Liver (tissue), 9 donors: Measurements from ENCODE around the gene SEMA4D. TPM values are rescaled to one million over a fixed set of nuclear protein-coding genes. Genes with fewer than 3 reads are reported as not detected.

Experiments used
- DNase-seq: peaks from one replicate; pipeline ENCODE4 v3.0.0-alpha.2; 2017; ENCODE audit warnings: low spot score
- H3K27ac ChIP-seq, 2 donors: one replicate each; pipeline ENCODE4 v1.7.0; 2013; ENCODE audit warnings: inconsistent platforms in 2 of 2, low read length in 2 of 2, control low read depth in 1 of 2, low read depth in 1 of 2, mild to moderate bottlenecking in 1 of 2
- H3K27me3 ChIP-seq, 4 donors: one replicate each; pipeline versions ENCODE4 v1.6.1 to v1.7.0; 2013; ENCODE audit warnings: low read length in 3 of 4, inconsistent platforms in 1 of 4, mild to moderate bottlenecking in 1 of 4, moderate library complexity in 1 of 4; ENCODE audit not compliant: control insufficient read depth in 4 of 4, insufficient read depth in 4 of 4
- H3K36me3 ChIP-seq, 4 donors: one replicate each; pipeline versions ENCODE4 v1.6.1 to v1.7.0; 2013; ENCODE audit warnings: low read length in 3 of 4, mild to moderate bottlenecking in 3 of 4, low read depth in 1 of 4, moderate library complexity in 1 of 4; ENCODE audit not compliant: control insufficient read depth in 4 of 4, insufficient read depth in 3 of 4
- H3K4me1 ChIP-seq, 4 donors: one replicate each; pipeline versions ENCODE4 v1.6.1 to v1.7.0; 2013; ENCODE audit warnings: low read length in 3 of 4, mild to moderate bottlenecking in 3 of 4, moderate library complexity in 1 of 4; ENCODE audit not compliant: control insufficient read depth in 4 of 4, insufficient read depth in 4 of 4
- H3K4me3 ChIP-seq, 3 donors: one replicate each; pipeline versions ENCODE4 v1.6.1 to v1.7.0; 2013; ENCODE audit warnings: low read length in 3 of 3, control low read depth in 1 of 3, low read depth in 1 of 3, mild to moderate bottlenecking in 1 of 3
- H3K9ac ChIP-seq, 2 donors: one replicate each; pipeline ENCODE4 v1.7.0; 2013; ENCODE audit warnings: low read length in 2 of 2, mild to moderate bottlenecking in 2 of 2, moderate library complexity in 2 of 2, control low read depth in 1 of 2, low read depth in 1 of 2
- H3K9me3 ChIP-seq, 4 donors: one replicate each; pipeline versions ENCODE4 v1.6.1 to v1.7.0; 2013; ENCODE audit warnings: low read length in 3 of 4; ENCODE audit not compliant: control insufficient read depth in 4 of 4
- EGR1 ChIP-seq, 2 donors: IDR thresholded peaks; 2 replicates each; pipeline ENCODE4 v1.6.1; 2016 to 2018; ENCODE audit warnings: antibody characterized with exemption in 2 of 2, low read depth in 2 of 2
- FOXA1 ChIP-seq: IDR thresholded peaks from 2 replicates; pipeline ENCODE4 v1.6.1; 2016; ENCODE audit warnings: antibody characterized with exemption
- FOXA2 ChIP-seq: IDR thresholded peaks from 2 replicates; pipeline ENCODE4 v1.6.1; 2016; ENCODE audit warnings: antibody characterized with exemption
- GABPA ChIP-seq, 2 donors: IDR thresholded peaks in 1 of 2; conservative IDR thresholded peaks in 1 of 2; 2 replicates each; pipeline ENCODE4 v1.6.1; 2016; ENCODE audit warnings: antibody characterized with exemption in 2 of 2, mild to moderate bottlenecking in 1 of 2, moderate library complexity in 1 of 2
- HNF4A ChIP-seq, 2 donors: conservative IDR thresholded peaks; 2 replicates each; pipeline ENCODE4 v1.6.1; 2016; ENCODE audit warnings: antibody characterized with exemption in 2 of 2, mild to moderate bottlenecking in 2 of 2
- HNF4G ChIP-seq: IDR thresholded peaks from 2 replicates; pipeline ENCODE4 v1.6.1; 2016; ENCODE audit warnings: antibody characterized with exemption
- JUND ChIP-seq, 2 donors: IDR thresholded peaks; 2 replicates each; pipeline ENCODE4 v1.6.1; 2016; ENCODE audit warnings: antibody characterized with exemption in 2 of 2
- NR2F2 ChIP-seq: IDR thresholded peaks from 2 replicates; pipeline ENCODE4 v1.6.1; 2016; ENCODE audit warnings: antibody characterized with exemption
- RAD21 ChIP-seq, 2 donors: IDR thresholded peaks; 2 replicates each; pipeline ENCODE4 v1.6.1; 2016; ENCODE audit warnings: antibody characterized with exemption in 2 of 2, mild to moderate bottlenecking in 2 of 2
- RXRA ChIP-seq, 2 donors: IDR thresholded peaks; 2 replicates each; pipeline ENCODE4 v1.6.1; 2017 to 2018; ENCODE audit warnings: antibody characterized with exemption in 2 of 2, mild to moderate bottlenecking in 1 of 2
- SP1 ChIP-seq: IDR thresholded peaks from 2 replicates; pipeline ENCODE4 v1.6.1; 2018; ENCODE audit warnings: antibody characterized with exemption, mild to moderate bottlenecking
- TAF1 ChIP-seq: conservative IDR thresholded peaks from 2 replicates; pipeline ENCODE4 v1.6.1; 2016; ENCODE audit warnings: antibody characterized with exemption, mild to moderate bottlenecking
- YY1 ChIP-seq: IDR thresholded peaks from 2 replicates; pipeline ENCODE4 v1.6.1; 2016; ENCODE audit warnings: antibody characterized with exemption, mild to moderate bottlenecking
- WGBS: extraction: QIAGEN DNeasy Blood & Tissue Kit; methylation state at CpG from one replicate; pipeline ENCODE4 v1.1.7; 2013; 5-methylcytosine and 5-hydroxymethylcytosine counted together
- polyA plus RNA-seq, 2 donors: library from polyadenylated mRNA; stranded (reverse) in 1 of 2; unstranded in 1 of 2; fragments of 200-250 nt in 1 of 2; fragments of >200 nt in 1 of 2; fragmentation: Nextera tagmentation in 1 of 2; extraction: Ambion mirVana in 1 of 2; gene quantifications; one replicate each; pipeline versions ENCODE4 v1.2.1 to v1.2.3, GENCODE V29; 2013 to 2015
- total RNA-seq, 2 donors: library from RNA; depleted of rRNA; stranded (reverse); fragments of >200 nt; gene quantifications; one replicate each; pipeline ENCODE4 v1.2.3, GENCODE V29; 2014
- TF ChIP-seq, protein P1 (sequence below): IDR thresholded peaks from 2 replicates; pipeline ENCODE4 v1.6.1; 2016; ENCODE audit warnings: antibody characterized with exemption
- TF ChIP-seq, protein P2 (sequence below): fragments of 150-350 bp; IDR thresholded peaks from 2 replicates; pipeline ENCODE4 v1.5.1; 2017; ENCODE audit warnings: improper control_type of control experiment, low read depth, low read length; ENCODE audit not compliant: missing input control
- TF ChIP-seq, protein P3 (sequence below): IDR thresholded peaks from 2 replicates; pipeline ENCODE4 v1.6.1; 2016; ENCODE audit warnings: antibody characterized with exemption
- TF ChIP-seq, protein P4 (sequence below): IDR thresholded peaks from 2 replicates; pipeline ENCODE4 v1.6.1; 2016; ENCODE audit warnings: antibody characterized with exemption, mild to moderate bottlenecking
- TF ChIP-seq, protein P5 (sequence below): IDR thresholded peaks from 2 replicates; pipeline ENCODE4 v1.6.1; 2016; ENCODE audit warnings: antibody characterized with exemption
- donor health status: healthy.
- donor health status: healthy.
- donor health status: healthy.
- donor health status: healthy.
- donor health status: healthy.

SEMA4D gene
- total and polyA plus RNA-seq, 4 donors, result 1.4 to 12.0 (median 4.1) TPM

DNA sequence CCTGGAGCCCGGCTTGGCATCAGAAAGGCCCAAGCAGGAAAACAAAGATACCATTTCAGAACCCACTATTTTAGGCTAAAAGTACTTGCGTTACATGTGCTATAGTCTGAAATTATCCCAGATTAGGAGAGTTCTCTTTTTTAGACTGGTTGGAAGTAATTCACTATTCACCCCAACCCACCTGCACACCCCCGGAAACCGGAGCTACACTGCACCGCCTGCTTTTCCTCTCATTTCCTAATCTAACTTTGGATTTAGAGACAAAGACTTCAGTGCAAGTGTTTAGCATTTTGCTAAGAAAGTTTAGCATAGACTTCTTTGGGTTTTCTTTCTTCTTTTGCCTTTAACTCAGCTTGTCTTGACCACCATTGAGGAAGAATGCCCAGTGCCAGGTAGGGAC is 100.4 kb downstream of the SEMA4D start:
- TF ChIP-seq NR2F2 (no peak), FOXA1 (no peak), RXRA (IDR thresholded peaks at IDR 0.05) (no peak), YY1 (no peak), GABPA (IDR thresholded peaks at IDR 0.05 in 1 of 2, conservative IDR thresholded peaks at IDR 0.05 in 1 of 2) (no peak), RAD21 (IDR thresholded peaks at IDR 0.05) (no peak), HNF4A (conservative IDR thresholded peaks at IDR 0.05) (no peak), FOXA2 (no peak), TAF1 (no peak), EGR1 (IDR thresholded peaks at IDR 0.05; ENCODE audit: low read depth in 2 of 2) (no peak), JUND (IDR thresholded peaks at IDR 0.05) (no peak), HNF4G (no peak), SP1 (no peak)
- TF ChIP-seq, protein P1, sequence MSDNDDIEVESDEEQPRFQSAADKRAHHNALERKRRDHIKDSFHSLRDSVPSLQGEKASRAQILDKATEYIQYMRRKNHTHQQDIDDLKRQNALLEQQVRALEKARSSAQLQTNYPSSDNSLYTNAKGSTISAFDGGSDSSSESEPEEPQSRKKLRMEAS, result no peak
- TF ChIP-seq, protein P2, sequence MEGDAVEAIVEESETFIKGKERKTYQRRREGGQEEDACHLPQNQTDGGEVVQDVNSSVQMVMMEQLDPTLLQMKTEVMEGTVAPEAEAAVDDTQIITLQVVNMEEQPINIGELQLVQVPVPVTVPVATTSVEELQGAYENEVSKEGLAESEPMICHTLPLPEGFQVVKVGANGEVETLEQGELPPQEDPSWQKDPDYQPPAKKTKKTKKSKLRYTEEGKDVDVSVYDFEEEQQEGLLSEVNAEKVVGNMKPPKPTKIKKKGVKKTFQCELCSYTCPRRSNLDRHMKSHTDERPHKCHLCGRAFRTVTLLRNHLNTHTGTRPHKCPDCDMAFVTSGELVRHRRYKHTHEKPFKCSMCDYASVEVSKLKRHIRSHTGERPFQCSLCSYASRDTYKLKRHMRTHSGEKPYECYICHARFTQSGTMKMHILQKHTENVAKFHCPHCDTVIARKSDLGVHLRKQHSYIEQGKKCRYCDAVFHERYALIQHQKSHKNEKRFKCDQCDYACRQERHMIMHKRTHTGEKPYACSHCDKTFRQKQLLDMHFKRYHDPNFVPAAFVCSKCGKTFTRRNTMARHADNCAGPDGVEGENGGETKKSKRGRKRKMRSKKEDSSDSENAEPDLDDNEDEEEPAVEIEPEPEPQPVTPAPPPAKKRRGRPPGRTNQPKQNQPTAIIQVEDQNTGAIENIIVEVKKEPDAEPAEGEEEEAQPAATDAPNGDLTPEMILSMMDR, result no peak
- TF ChIP-seq, protein P3, sequence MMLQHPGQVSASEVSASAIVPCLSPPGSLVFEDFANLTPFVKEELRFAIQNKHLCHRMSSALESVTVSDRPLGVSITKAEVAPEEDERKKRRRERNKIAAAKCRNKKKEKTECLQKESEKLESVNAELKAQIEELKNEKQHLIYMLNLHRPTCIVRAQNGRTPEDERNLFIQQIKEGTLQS, result no peak
- TF ChIP-seq, protein P4, sequence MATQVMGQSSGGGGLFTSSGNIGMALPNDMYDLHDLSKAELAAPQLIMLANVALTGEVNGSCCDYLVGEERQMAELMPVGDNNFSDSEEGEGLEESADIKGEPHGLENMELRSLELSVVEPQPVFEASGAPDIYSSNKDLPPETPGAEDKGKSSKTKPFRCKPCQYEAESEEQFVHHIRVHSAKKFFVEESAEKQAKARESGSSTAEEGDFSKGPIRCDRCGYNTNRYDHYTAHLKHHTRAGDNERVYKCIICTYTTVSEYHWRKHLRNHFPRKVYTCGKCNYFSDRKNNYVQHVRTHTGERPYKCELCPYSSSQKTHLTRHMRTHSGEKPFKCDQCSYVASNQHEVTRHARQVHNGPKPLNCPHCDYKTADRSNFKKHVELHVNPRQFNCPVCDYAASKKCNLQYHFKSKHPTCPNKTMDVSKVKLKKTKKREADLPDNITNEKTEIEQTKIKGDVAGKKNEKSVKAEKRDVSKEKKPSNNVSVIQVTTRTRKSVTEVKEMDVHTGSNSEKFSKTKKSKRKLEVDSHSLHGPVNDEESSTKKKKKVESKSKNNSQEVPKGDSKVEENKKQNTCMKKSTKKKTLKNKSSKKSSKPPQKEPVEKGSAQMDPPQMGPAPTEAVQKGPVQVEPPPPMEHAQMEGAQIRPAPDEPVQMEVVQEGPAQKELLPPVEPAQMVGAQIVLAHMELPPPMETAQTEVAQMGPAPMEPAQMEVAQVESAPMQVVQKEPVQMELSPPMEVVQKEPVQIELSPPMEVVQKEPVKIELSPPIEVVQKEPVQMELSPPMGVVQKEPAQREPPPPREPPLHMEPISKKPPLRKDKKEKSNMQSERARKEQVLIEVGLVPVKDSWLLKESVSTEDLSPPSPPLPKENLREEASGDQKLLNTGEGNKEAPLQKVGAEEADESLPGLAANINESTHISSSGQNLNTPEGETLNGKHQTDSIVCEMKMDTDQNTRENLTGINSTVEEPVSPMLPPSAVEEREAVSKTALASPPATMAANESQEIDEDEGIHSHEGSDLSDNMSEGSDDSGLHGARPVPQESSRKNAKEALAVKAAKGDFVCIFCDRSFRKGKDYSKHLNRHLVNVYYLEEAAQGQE, result no peak
- TF ChIP-seq, protein P5, sequence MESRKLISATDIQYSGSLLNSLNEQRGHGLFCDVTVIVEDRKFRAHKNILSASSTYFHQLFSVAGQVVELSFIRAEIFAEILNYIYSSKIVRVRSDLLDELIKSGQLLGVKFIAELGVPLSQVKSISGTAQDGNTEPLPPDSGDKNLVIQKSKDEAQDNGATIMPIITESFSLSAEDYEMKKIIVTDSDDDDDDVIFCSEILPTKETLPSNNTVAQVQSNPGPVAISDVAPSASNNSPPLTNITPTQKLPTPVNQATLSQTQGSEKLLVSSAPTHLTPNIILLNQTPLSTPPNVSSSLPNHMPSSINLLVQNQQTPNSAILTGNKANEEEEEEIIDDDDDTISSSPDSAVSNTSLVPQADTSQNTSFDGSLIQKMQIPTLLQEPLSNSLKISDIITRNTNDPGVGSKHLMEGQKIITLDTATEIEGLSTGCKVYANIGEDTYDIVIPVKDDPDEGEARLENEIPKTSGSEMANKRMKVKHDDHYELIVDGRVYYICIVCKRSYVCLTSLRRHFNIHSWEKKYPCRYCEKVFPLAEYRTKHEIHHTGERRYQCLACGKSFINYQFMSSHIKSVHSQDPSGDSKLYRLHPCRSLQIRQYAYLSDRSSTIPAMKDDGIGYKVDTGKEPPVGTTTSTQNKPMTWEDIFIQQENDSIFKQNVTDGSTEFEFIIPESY, result no peak
- no peaks in the 10 kb centered on the region for H3K27me3 ChIP-seq
- 86% methylated on average over 5 of the region's 5 CpGs for WGBS
- no peaks in the 10 kb centered on the region for H3K4me1 ChIP-seq
- DNase-seq, result no peak
- no peak overlapping the region for H3K9ac ChIP-seq
- peaks cover 0 to 9% (median 4%) of the 10 kb centered on the region in 4 donors for H3K36me3 ChIP-seq
- no peak overlapping the region for H3K27ac ChIP-seq
- no peak overlapping the region for H3K4me3 ChIP-seq
- no peaks in the 10 kb centered on the region for H3K9me3 ChIP-seq
